A549 (cell line): ENCODE measurements around the gene ZNF586.

ENCODE experiments used
- BHLHE40 ChIP-seq: IDR thresholded peaks from 2 replicates; pipeline ENCODE4 v1.6.1; 2012; ENCODE audit warnings: low read depth, low read length, inconsistent platforms
- CHD4 ChIP-seq: fragments of 200-600 bp; sonication (generic); IDR thresholded peaks from 2 replicates; pipeline ENCODE4 v1.6.1; 2016; ENCODE audit warnings: antibody characterized with exemption, mild to moderate bottlenecking, borderline replicate concordance
- EP300 ChIP-seq, 2 experiments: fragments of >200 bp; sonication (Bioruptor Twin); formaldehyde crosslinking; IDR thresholded peaks; 2 replicates in 1 of 2; 3 replicates in 1 of 2; pipeline ENCODE4 v1.6.1; 2016 to 2017
- JUN ChIP-seq, 2 experiments: fragments of >200 bp; sonication (Bioruptor Twin); formaldehyde crosslinking; IDR thresholded peaks; 2 replicates in 1 of 2; 3 replicates in 1 of 2; pipeline ENCODE4 v1.6.1; 2016 to 2017
- MAZ ChIP-seq: fragments of 150-350 bp; IDR thresholded peaks from 2 replicates; pipeline ENCODE4 v1.6.1; 2014; ENCODE audit warnings: antibody characterized with exemption, low read depth, low read length, borderline replicate concordance
- MYC ChIP-seq: IDR thresholded peaks from 2 replicates; pipeline ENCODE4 v1.6.1; 2012; ENCODE audit warnings: mild to moderate bottlenecking, inconsistent platforms, low read length, improper control_type of control experiment, borderline replicate concordance
- POLR2A ChIP-seq: IDR thresholded peaks from 2 replicates; pipeline ENCODE4 v1.6.1; 2012; ENCODE audit warnings: mild to moderate bottlenecking, low read length
- TP53 ChIP-seq: fragments of 250-450 bp; sonication (Bioruptor Pico); IDR thresholded peaks from 2 replicates; pipeline ENCODE4 v1.5.0; 2021; ENCODE audit warnings: mild to moderate bottlenecking, moderate library complexity
- TF ChIP-seq, protein P1 (sequence below): fragments of >200 bp; sonication (Bioruptor Twin); formaldehyde crosslinking; IDR thresholded peaks from 3 replicates; pipeline ENCODE4 v1.5.1; 2016
- TF ChIP-seq, protein P2 (sequence below): fragments of 200-600 bp; sonication (generic); IDR thresholded peaks from 2 replicates; pipeline ENCODE4 v1.6.1; 2016; ENCODE audit warnings: antibody characterized with exemption, mild to moderate bottlenecking, moderate library complexity

- TF ChIP-seq, protein P1, sequence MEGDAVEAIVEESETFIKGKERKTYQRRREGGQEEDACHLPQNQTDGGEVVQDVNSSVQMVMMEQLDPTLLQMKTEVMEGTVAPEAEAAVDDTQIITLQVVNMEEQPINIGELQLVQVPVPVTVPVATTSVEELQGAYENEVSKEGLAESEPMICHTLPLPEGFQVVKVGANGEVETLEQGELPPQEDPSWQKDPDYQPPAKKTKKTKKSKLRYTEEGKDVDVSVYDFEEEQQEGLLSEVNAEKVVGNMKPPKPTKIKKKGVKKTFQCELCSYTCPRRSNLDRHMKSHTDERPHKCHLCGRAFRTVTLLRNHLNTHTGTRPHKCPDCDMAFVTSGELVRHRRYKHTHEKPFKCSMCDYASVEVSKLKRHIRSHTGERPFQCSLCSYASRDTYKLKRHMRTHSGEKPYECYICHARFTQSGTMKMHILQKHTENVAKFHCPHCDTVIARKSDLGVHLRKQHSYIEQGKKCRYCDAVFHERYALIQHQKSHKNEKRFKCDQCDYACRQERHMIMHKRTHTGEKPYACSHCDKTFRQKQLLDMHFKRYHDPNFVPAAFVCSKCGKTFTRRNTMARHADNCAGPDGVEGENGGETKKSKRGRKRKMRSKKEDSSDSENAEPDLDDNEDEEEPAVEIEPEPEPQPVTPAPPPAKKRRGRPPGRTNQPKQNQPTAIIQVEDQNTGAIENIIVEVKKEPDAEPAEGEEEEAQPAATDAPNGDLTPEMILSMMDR = no peak
- TF ChIP-seq BHLHE40 (no peak), TP53 (no peak), JUN (IDR thresholded peaks at IDR 0.05) (no peak), MYC (no peak), POLR2A (no peak), EP300 (IDR thresholded peaks at IDR 0.05) (no peak), MAZ (no peak), CHD4 (no peak)
- TF ChIP-seq, protein P2, sequence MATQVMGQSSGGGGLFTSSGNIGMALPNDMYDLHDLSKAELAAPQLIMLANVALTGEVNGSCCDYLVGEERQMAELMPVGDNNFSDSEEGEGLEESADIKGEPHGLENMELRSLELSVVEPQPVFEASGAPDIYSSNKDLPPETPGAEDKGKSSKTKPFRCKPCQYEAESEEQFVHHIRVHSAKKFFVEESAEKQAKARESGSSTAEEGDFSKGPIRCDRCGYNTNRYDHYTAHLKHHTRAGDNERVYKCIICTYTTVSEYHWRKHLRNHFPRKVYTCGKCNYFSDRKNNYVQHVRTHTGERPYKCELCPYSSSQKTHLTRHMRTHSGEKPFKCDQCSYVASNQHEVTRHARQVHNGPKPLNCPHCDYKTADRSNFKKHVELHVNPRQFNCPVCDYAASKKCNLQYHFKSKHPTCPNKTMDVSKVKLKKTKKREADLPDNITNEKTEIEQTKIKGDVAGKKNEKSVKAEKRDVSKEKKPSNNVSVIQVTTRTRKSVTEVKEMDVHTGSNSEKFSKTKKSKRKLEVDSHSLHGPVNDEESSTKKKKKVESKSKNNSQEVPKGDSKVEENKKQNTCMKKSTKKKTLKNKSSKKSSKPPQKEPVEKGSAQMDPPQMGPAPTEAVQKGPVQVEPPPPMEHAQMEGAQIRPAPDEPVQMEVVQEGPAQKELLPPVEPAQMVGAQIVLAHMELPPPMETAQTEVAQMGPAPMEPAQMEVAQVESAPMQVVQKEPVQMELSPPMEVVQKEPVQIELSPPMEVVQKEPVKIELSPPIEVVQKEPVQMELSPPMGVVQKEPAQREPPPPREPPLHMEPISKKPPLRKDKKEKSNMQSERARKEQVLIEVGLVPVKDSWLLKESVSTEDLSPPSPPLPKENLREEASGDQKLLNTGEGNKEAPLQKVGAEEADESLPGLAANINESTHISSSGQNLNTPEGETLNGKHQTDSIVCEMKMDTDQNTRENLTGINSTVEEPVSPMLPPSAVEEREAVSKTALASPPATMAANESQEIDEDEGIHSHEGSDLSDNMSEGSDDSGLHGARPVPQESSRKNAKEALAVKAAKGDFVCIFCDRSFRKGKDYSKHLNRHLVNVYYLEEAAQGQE = no peak
These were observed 8.9 kb downstream of the ZNF586 start for GRCh38 chr19:57778336-57778735.
